ENCODE data around the gene KCNE1. TPM values are rescaled to one million over a fixed set of nuclear protein-coding genes. Genes with fewer than 3 reads are reported as not detected.

Gene KCNE1

Small RNAs within 50 kb of the gene (small RNA-seq; reads per million reads assigned to genes)
- not detected for gene RF00614 (ENCODE audit: insufficient read depth)

Data from mesendoderm (in vitro differentiated cells).